T-helper 9 cell (primary cell): Measurements from ENCODE around the gene RARS1.
"Not testable (repeated sequence)": the region's sequence is repeated elsewhere in the genome, so short reads cannot be mapped to it uniquely, and the experiment has no call there.

ENCODE experiments used
- DNase-seq: peaks from one replicate; pipeline ENCODE4 v3.0.0-alpha.2; 2020

RARS1 gene

GRCh38 chr5:168481330-168481788 is 4.9 kb upstream of the RARS1 start:
- no peak for DNase-seq

- no peak for DNase-seq
Measured at GRCh38 chr5:168482361-168482760, 3.9 kb upstream of the RARS1 start.

- DNase-seq = no peak
Measured at GRCh38 chr5:168489059-168489458, 2.8 kb downstream of the RARS1 start.

GRCh38 chr5:168494057-168494555 is 7.8 kb downstream of the RARS1 start:
- DNase-seq = no peak

- no peak for DNase-seq
Measured at GRCh38 chr5:168502563-168503237, 16.4 kb downstream of the RARS1 start.

- no peak for DNase-seq
Measured at GRCh38 chr5:168513861-168514428, 27.7 kb downstream of the RARS1 start.

GRCh38 chr5:168525856-168526255 is 39.6 kb downstream of the RARS1 start:
- no peak for DNase-seq

GRCh38 chr5:168527756-168528295 is 41.6 kb downstream of the RARS1 start:
- no peak for DNase-seq

GRCh38 chr5:168528521-168529373 is 42.5 kb downstream of the RARS1 start, which contains the start of gene FBLL1:
Gene FBLL1 (plus strand): TSS chr5:168529305. CDS start chr5:168529505, 200 bp downstream.
- no peak for DNase-seq

GRCh38 chr5:168529374-168530234 is 43.3 kb downstream of the RARS1 start:
- no peak for DNase-seq

GRCh38 chr5:168530621-168531150 is 44.4 kb downstream of the RARS1 start:
- DNase-seq = no peak

- no peak for DNase-seq
Measured at GRCh38 chr5:168531191-168531590, 44.9 kb downstream of the RARS1 start.

- DNase-seq = no peak
Measured at GRCh38 chr5:168531987-168532864, 46.0 kb downstream of the RARS1 start.

- DNase-seq = not testable (repeated sequence)
Measured at GRCh38 chr5:168534351-168534750, 48.1 kb downstream of the RARS1 start.

- no peak for DNase-seq
Measured at GRCh38 chr5:168537176-168537575, 50.9 kb downstream of the RARS1 start.

GRCh38 chr5:168549554-168549953 is 63.3 kb downstream of the RARS1 start:
- no peak for DNase-seq

GRCh38 chr5:168550656-168551055 is 64.4 kb downstream of the RARS1 start:
- DNase-seq = no peak

GRCh38 chr5:168552146-168552545 is 65.9 kb downstream of the RARS1 start:
- DNase-seq = no peak

- no peak for DNase-seq
Measured at GRCh38 chr5:168553377-168554130, 67.3 kb downstream of the RARS1 start.

- DNase-seq = no peak
Measured at GRCh38 chr5:168557389-168557788, 71.1 kb downstream of the RARS1 start.
